AG04449 (cell line): ENCODE measurements around the gene UGT2B15.
"Not testable (repeated sequence)": the region's sequence is repeated elsewhere in the genome, so short reads cannot be mapped to it uniquely, and the experiment has no call there.

Experiments
- CTCF ChIA-PET: fragments of 350-600 bp; formaldehyde crosslinking; extraction: SDS; loops from one replicate; lab custom pipeline; 2021; ENCODE audit warnings: antibody characterized with exemption; lab: Yijun Ruan, JAX
- POLR2A ChIA-PET: fragments of 400-600, 350-600 bp; formaldehyde crosslinking; extraction: SDS; loops from one replicate; lab custom pipeline; 2020; ENCODE audit warnings: antibody characterized with exemption, inconsistent platforms; lab: Yijun Ruan, JAX
- DNase-seq: peaks from one replicate; pipeline ENCODE4 v3.0.0-alpha.2; 2010; ENCODE audit warnings: low read depth, low spot score
- H3K4me3 ChIP-seq: 2 replicates; pipeline ENCODE4 v1.5.1; 2011; ENCODE audit warnings: low read depth, mild to moderate bottlenecking, control low read depth, low read length
- TF ChIP-seq, protein P1 (sequence below): IDR thresholded peaks from one replicate; pipeline ENCODE4 v1.5.1; 2011; ENCODE audit warnings: mild to moderate bottlenecking, moderate library complexity, low read length, control low read depth, inconsistent platforms; ENCODE audit not compliant: insufficient read depth; ENCODE audit errors: missing control alignments

The UGT2B15 gene

DNA sequence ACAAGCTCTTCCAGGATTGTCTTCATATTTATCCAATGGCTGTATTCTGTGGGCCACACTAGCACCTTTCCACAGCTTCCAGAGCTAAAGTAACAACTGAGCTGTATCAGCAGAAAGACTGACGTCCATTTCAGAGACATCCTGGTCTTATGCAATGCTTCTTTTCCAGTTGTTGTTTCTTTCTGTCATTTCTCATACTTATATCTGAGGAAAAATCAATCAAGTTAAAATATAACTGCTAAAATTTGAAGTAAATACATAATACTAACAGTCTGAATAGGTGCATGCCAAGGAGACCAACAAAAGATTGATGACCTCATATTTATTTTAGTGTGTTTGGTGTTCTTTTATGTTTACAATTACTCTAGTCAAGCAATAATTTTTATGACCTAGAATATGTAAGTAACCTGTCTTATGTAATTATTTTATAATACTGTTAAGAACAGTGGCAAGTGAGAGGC, at the start of gene UGT2B15:
Gene UGT2B15, minus strand, starts transcription at position 174 of the 461 bp plus-strand sequence. Its CDS starts 34 bp downstream, at position 140.
- POLR2A ChIA-PET, DNase-seq, H3K4me3 ChIP-seq, CTCF ChIA-PET: not testable (repeated sequence)

GRCh38 chr4:68719075-68719473, 48.6 kb upstream of the UGT2B15 start:
- TF ChIP-seq, protein P1, sequence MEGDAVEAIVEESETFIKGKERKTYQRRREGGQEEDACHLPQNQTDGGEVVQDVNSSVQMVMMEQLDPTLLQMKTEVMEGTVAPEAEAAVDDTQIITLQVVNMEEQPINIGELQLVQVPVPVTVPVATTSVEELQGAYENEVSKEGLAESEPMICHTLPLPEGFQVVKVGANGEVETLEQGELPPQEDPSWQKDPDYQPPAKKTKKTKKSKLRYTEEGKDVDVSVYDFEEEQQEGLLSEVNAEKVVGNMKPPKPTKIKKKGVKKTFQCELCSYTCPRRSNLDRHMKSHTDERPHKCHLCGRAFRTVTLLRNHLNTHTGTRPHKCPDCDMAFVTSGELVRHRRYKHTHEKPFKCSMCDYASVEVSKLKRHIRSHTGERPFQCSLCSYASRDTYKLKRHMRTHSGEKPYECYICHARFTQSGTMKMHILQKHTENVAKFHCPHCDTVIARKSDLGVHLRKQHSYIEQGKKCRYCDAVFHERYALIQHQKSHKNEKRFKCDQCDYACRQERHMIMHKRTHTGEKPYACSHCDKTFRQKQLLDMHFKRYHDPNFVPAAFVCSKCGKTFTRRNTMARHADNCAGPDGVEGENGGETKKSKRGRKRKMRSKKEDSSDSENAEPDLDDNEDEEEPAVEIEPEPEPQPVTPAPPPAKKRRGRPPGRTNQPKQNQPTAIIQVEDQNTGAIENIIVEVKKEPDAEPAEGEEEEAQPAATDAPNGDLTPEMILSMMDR, result no peak
- CTCF ChIA-PET, result no interaction called here
- no peak for DNase-seq
- POLR2A ChIA-PET, result no interaction called here
- no peak overlapping the region for H3K4me3 ChIP-seq

- ChIA-PET POLR2A (no interaction called here), CTCF (no interaction called here)
- TF ChIP-seq, protein P1, result no peak
- DNase-seq, result no peak
- no peak overlapping the region for H3K4me3 ChIP-seq
These were observed 48.1 kb upstream of the UGT2B15 start for GRCh38 chr4:68718447-68719074.

- POLR2A ChIA-PET, result no interaction called here
- no peak for DNase-seq
- CTCF ChIA-PET, result no interaction called here
- TF ChIP-seq, protein P1, result no peak
- no peak overlapping the region for H3K4me3 ChIP-seq
These were observed 47.5 kb upstream of the UGT2B15 start for GRCh38 chr4:68717999-68718398.

DNA sequence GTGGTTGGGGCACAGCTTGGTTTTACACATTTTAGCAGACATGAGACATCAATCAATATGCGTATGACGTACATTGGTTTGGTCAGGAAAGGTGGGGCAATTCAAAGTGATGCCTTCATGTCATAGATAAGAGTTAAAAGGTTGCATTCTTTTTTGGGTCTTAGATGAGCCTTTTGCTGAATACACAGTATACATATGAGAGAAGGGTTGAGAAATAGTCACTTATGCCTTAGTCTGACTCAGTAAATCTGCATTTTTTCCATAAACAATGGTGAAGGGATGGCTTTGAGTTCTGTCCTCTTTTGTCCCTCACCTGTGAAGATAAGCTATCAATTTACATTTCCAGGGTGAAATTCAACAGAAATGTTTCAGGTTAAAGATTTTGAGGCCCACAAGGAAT, 43.9 kb upstream of the UGT2B15 start:
- TF ChIP-seq, protein P1, result no peak
- ChIA-PET CTCF (no interaction called here), POLR2A (no interaction called here)
- no peak overlapping the region for H3K4me3 ChIP-seq
- no peak for DNase-seq

DNA sequence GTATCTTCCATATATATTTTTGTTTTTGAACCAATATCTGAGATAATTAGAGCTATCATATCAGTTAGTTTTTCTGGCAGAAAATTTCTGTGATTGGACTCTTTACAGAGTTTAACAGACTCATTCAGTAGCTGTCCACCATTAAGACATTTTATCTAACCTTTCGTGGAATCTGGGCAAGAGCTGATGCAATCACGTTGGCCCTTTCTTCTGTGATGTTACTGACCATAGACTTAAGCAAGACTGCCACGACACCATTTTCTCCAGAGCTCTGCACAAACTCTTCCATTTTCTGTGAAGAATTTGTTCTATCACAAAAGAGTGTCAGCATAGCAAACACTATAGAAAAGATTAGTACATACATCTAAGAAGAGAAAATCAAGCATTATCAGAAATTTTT, 41.8 kb upstream of the UGT2B15 start:
- DNase-seq, result no peak
- TF ChIP-seq, protein P1, result no peak
- ChIA-PET CTCF (no interaction called here), POLR2A (no interaction called here)
- no peak overlapping the region for H3K4me3 ChIP-seq

DNA sequence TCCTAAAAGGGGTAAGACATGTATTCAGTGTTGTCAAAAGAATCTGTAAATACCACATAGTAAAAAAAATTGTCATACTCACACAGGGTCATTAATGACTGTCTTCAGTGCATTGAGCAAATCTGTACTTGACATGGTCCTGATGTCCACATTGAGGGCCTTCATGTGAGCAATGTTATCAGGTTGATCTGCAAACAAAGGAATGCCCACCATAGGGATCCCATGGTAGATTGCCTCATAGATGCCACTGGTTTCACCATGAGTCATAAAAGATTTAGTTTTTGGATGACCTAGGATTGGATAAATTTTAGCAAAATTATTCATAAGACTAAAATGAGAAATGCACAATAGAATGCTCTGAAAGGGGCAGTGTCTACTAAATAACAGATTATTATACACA, 38.1 kb upstream of the UGT2B15 start:
- CTCF ChIA-PET, result no interaction called here
- POLR2A ChIA-PET, result no interaction called here
- TF ChIP-seq, protein P1, result no peak
- no peak for DNase-seq
- no peak overlapping the region for H3K4me3 ChIP-seq

GRCh38 chr4:68703168-68703567, 32.7 kb upstream of the UGT2B15 start:
- CTCF ChIA-PET, H3K4me3 ChIP-seq, POLR2A ChIA-PET, DNase-seq: not testable (repeated sequence)
